ENCODE measurements around the gene RND2.

GRCh38 chr17:43016216-43016615 is 8.8 kb upstream of the RND2 start:
- TF ChIP-seq ELF1 (CRISPR knock-in tag; IDR thresholded peaks at IDR 0.05) (no peak), NR2F6 (IDR thresholded peaks at IDR 0.05) (no peak), NR2F6 (CRISPR knock-in tag; IDR thresholded peaks at IDR 0.05) (no peak), CBX2 (IDR thresholded peaks at IDR 0.05; ENCODE audit: low read depth, low read length) (no peak), CBX2 (CRISPR knock-in tag; IDR thresholded peaks at IDR 0.05; ENCODE audit: low read depth) (no peak), POLR2G (IDR thresholded peaks at IDR 0.05; ENCODE audit: low read depth, low read length) (no peak), POLR2A (IDR thresholded peaks at IDR 0.05; ENCODE audit: insufficient read depth in 1 of 2, low read depth in 2 of 2, low read length in 2 of 2) (no peak), PTBP1 (IDR thresholded peaks at IDR 0.05; ENCODE audit: low read depth, low read length, poor library complexity, severe bottlenecking) (no peak)
- TF ChIP-seq, protein P1, sequence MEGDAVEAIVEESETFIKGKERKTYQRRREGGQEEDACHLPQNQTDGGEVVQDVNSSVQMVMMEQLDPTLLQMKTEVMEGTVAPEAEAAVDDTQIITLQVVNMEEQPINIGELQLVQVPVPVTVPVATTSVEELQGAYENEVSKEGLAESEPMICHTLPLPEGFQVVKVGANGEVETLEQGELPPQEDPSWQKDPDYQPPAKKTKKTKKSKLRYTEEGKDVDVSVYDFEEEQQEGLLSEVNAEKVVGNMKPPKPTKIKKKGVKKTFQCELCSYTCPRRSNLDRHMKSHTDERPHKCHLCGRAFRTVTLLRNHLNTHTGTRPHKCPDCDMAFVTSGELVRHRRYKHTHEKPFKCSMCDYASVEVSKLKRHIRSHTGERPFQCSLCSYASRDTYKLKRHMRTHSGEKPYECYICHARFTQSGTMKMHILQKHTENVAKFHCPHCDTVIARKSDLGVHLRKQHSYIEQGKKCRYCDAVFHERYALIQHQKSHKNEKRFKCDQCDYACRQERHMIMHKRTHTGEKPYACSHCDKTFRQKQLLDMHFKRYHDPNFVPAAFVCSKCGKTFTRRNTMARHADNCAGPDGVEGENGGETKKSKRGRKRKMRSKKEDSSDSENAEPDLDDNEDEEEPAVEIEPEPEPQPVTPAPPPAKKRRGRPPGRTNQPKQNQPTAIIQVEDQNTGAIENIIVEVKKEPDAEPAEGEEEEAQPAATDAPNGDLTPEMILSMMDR (CRISPR knock-in tag; IDR thresholded peaks at IDR 0.05), result no peak
- TF ChIP-seq, protein P2, sequence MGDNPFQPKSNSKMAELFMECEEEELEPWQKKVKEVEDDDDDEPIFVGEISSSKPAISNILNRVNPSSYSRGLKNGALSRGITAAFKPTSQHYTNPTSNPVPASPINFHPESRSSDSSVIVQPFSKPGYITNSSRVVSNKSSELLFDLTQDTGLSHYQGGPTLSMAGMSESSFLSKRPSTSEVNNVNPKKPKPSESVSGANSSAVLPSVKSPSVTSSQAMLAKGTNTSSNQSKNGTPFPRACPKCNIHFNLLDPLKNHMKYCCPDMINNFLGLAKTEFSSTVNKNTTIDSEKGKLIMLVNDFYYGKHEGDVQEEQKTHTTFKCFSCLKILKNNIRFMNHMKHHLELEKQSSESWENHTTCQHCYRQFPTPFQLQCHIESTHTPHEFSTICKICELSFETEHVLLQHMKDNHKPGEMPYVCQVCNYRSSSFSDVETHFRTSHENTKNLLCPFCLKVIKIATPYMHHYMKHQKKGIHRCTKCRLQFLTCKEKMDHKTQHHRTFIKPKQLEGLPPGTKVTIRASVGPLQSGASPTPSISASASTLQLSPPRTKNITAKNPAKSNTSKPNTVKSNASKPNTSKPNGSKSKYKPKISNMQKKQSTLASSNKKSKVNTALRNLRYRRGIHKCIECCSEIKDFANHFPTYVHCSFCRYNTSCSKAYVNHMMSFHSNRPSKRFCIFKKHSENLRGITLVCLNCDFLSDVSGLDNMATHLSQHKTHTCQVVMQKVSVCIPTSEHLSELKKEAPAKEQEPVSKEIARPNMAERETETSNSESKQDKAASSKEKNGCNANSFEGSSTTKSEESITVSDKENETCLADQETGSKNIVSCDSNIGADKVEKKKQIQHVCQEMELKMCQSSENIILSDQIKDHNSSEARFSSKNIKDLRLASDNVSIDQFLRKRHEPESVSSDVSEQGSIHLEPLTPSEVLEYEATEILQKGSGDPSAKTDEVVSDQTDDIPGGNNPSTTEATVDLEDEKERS (CRISPR knock-in tag; IDR thresholded peaks at IDR 0.05), result no peak

All from HepG2 (cell line).